Gastroesophageal sphincter (tissue), 4 donors: ENCODE measurements around the gene KNCN. TPM values are rescaled to one million over a fixed set of nuclear protein-coding genes. Genes with fewer than 3 reads are reported as not detected.

Experiments used
- ATAC-seq: fragments of 150-250 bp; one replicate; pipeline ENCODE4 v1.9.1; 2016; ENCODE audit warnings: mild to moderate bottlenecking, moderate library complexity
- H3K27ac ChIP-seq, 4 donors: fragments of 200-600 bp; sonication (generic) in 3 of 4; 1 replicate in 3 of 4; 2 replicates in 1 of 4; pipeline ENCODE4 v1.5.1; 2016 to 2019
- H3K27me3 ChIP-seq: fragments of 200-600 bp; sonication (generic); one replicate; pipeline ENCODE4 v1.5.1; 2019
- H3K36me3 ChIP-seq, 2 donors: fragments of 200-600 bp; sonication (generic); one replicate each; pipeline ENCODE4 v1.5.1; 2019; ENCODE audit warnings: control low read depth in 1 of 2
- H3K4me1 ChIP-seq, 3 donors: fragments of 200-600 bp; sonication (generic); 1 replicate in 2 of 3; 2 replicates in 1 of 3; pipeline ENCODE4 v1.5.1; 2016 to 2019; ENCODE audit warnings: control low read depth in 2 of 3
- H3K4me3 ChIP-seq, 2 donors: fragments of 200-600 bp; sonication (generic); one replicate each; pipeline ENCODE4 v1.5.1; 2019; ENCODE audit warnings: mild to moderate bottlenecking in 1 of 2, moderate library complexity in 1 of 2
- H3K9me3 ChIP-seq, 3 donors: fragments of 200-600 bp; sonication (generic); one replicate each; pipeline ENCODE4 v1.5.1; 2017 to 2019; ENCODE audit warnings: control low read depth in 2 of 3
- EP300 ChIP-seq: sonication (generic); formaldehyde crosslinking; IDR thresholded peaks from one replicate; pipeline ENCODE4 v1.6.1; 2017; ENCODE audit warnings: antibody characterized with exemption, mild to moderate bottlenecking
- WGBS, 2 donors: methylation state at CpG; one replicate each; pipeline ENCODE4 v1.1.5; 2018; ENCODE audit warnings: low coverage in 1 of 2; 5-methylcytosine and 5-hydroxymethylcytosine counted together
- total RNA-seq, 4 donors: library from RNA; depleted of rRNA; stranded (reverse); fragments of >200 nt; gene quantifications; one replicate each; pipeline ENCODE4 v1.1.0, GENCODE V29; 2016
- TF ChIP-seq, protein P1 (sequence below), 4 experiments: fragments of 200-600 bp in 2 of 4; fragments of 450-650 bp in 2 of 4; sonication (generic) in 1 of 4; IDR thresholded peaks; one replicate each; pipeline ENCODE4 v1.5.1; 2017 to 2019; ENCODE audit warnings: antibody characterized with exemption in 4 of 4, mild to moderate bottlenecking in 2 of 4, moderate library complexity in 2 of 4

KNCN gene
- total RNA-seq, 4 donors from 2014 or later = not detected

DNA sequence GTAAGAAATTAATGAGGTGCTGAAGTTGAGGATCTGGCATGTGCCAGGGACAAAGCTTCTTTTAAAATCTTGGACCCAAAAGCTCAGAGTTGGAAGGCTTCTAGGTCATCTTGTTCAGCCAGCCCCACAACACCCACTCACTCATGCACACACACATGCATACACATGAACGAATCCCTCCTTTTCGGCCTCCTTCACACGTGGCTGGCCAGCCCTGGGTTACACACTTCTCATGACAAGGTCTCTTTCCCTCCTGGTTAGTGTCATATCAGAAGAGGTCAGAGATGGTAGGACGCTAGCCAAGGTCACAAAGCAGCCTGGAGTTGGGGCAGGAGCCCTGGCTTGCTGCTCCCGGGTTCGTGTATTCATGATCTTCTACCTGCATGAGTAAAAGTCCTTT is 54.9 kb downstream of the KNCN start:
- Histone ChIP-seq H3K4me3 (no peak overlapping the region), H3K9me3 (no peaks in the 10 kb centered on the region), H3K27ac (no peak overlapping the region), H3K27me3 (peaks cover 61% of the 10 kb centered on the region), H3K36me3 (no peaks in the 10 kb centered on the region), H3K4me1 (peaks cover 0 to under 1% (median 0%) of the 10 kb centered on the region in 3 donors)
- TF ChIP-seq, protein P1, sequence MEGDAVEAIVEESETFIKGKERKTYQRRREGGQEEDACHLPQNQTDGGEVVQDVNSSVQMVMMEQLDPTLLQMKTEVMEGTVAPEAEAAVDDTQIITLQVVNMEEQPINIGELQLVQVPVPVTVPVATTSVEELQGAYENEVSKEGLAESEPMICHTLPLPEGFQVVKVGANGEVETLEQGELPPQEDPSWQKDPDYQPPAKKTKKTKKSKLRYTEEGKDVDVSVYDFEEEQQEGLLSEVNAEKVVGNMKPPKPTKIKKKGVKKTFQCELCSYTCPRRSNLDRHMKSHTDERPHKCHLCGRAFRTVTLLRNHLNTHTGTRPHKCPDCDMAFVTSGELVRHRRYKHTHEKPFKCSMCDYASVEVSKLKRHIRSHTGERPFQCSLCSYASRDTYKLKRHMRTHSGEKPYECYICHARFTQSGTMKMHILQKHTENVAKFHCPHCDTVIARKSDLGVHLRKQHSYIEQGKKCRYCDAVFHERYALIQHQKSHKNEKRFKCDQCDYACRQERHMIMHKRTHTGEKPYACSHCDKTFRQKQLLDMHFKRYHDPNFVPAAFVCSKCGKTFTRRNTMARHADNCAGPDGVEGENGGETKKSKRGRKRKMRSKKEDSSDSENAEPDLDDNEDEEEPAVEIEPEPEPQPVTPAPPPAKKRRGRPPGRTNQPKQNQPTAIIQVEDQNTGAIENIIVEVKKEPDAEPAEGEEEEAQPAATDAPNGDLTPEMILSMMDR (IDR thresholded peaks at IDR 0.05) = no peak
- 66 to 88% methylated on average over 3 of the region's 6 CpGs for WGBS, 2 donors
- ATAC-seq = no peak

DNA sequence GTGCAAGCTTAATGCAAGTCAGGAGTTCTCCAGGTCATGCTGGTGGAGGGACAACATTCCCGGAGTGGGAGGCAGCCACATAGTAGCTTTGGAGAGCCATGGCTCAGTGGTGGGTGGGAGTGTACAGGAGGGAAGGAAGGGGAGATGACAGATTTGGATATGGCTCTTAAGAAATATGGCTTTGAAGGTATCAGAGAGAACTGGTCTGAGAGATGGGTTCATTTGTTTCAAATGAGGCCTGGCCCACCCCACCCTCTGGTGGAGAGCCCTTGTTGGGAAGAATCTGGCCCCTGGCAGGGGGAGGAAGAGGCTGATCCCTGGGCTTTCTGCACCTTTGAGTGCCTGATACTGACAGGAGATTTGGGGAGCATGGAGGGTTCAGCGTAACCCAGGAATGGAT is 55.7 kb downstream of the KNCN start:
- Histone ChIP-seq H3K9me3 (no peaks in the 10 kb centered on the region), H3K4me3 (no peak overlapping the region), H3K36me3 (no peaks in the 10 kb centered on the region), H3K27ac (no peak overlapping the region), H3K27me3 (peaks cover 68% of the 10 kb centered on the region), H3K4me1 (peaks cover 0 to 7% (median 3%) of the 10 kb centered on the region in 3 donors)
- ATAC-seq = no peak
- TF ChIP-seq EP300 = no peak
- 88% methylated on average over 2 of the region's 2 CpGs; no CpG with 5 or more reads in 1 of the 2 donors for WGBS, 2 donors

Other genes with a start within 250 kb of the KNCN start
- gene LRRC41, start 248.0 kb downstream of the KNCN start, total RNA-seq = 10 to 100 TPM; 55.6 to 77.9 (median 66.7) TPM
- 100 to 1,000 TPM; 202 to 421 (median 359) TPM for gene UQCRH, start 247.9 kb downstream of the KNCN start, total RNA-seq
- 10 to 100 TPM; 11.4 to 24.5 (median 18.4) TPM for gene NSUN4, start 210.8 kb downstream of the KNCN start, total RNA-seq
- gene FAAH, start 157.3 kb downstream of the KNCN start, total RNA-seq = 1 to 10 TPM; 6.8 to 8.1 (median 7.4) TPM
- not detected for gene DMBX1, start 61.8 kb downstream of the KNCN start, total RNA-seq
- 10 to 100 TPM; 23.0 to 42.1 (median 34.5) TPM for gene MKNK1, start 52.6 kb upstream of the KNCN start, total RNA-seq
- gene MOB3C, start 65.2 kb upstream of the KNCN start, total RNA-seq = 10 to 100 TPM; 20.7 to 28.3 (median 23.2) TPM
- gene ATPAF1, start 116.7 kb upstream of the KNCN start, total RNA-seq = 100 to 1,000 TPM in 1 of 4 donors, 10 to 100 TPM in 3; 61.7 to 101 (median 81.8) TPM
- gene TEX38, start 120.2 kb upstream of the KNCN start, total RNA-seq = 1 to 10 TPM in 1 of 4 donors, not detected in 3; 1.7 TPM
- gene EFCAB14, start 167.5 kb upstream of the KNCN start, total RNA-seq = 100 to 1,000 TPM; 109 to 133 (median 116) TPM
- 100 to 1,000 TPM in 1 of 4 donors, 10 to 100 TPM in 3; 42.5 to 184 (median 77.6) TPM for gene CYP4B1, start 247.4 kb upstream of the KNCN start, total RNA-seq